Raji (cell line): Measurements from ENCODE around the gene SLC24A3.

Experiments used
- POLR2A ChIP-seq: IDR thresholded peaks from 2 replicates; pipeline ENCODE4 v1.6.1; 2011; ENCODE audit warnings: low read depth, low read length, control low read depth; ENCODE audit not compliant: insufficient read depth

The SLC24A3 gene

DNA sequence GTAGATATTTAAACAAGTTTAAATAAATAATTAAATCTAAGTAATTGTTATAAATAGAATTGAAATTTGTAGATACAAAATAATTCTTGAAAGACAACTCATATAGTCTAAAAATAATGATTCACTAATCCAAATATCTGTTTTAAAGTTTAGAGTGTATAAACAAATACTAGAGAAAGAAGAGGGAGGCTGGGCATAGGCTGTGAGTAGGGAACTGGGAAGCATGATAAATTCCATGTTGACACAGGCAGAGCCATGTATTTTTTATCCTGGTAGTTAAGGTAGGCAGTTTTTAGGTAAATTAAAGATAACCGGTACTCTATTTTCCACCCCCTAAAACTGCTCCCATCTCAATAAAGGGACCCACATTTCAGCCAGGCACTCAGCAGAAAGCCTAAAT lies 534.0 kb downstream of the SLC24A3 start:
- TF ChIP-seq POLR2A, result no peak

- TF ChIP-seq POLR2A, result no peak
Observed at GRCh38 chr20:19747903-19748302, 535.5 kb downstream of the SLC24A3 start.

DNA sequence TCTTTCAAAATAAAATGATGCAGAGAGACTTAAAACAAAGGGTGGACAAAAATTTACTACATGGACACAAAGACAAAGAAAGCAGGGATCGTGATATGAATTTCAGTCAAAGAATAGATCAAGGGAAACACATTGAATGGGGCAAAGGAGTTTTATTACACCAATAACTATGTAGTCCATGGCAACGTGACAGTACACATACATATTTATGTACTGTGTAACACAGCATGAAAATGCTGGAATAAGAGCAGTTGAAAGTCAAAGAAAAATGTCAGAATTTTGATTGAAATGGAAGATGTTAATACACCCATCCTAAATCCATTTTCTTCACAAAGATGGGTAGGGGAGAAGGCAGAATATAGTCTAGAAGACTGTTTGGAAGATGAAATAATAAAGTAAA lies 536.2 kb downstream of the SLC24A3 start:
- TF ChIP-seq POLR2A, result no peak

- no peak for TF ChIP-seq POLR2A
Observed at GRCh38 chr20:19749618-19750071, 537.2 kb downstream of the SLC24A3 start.

DNA sequence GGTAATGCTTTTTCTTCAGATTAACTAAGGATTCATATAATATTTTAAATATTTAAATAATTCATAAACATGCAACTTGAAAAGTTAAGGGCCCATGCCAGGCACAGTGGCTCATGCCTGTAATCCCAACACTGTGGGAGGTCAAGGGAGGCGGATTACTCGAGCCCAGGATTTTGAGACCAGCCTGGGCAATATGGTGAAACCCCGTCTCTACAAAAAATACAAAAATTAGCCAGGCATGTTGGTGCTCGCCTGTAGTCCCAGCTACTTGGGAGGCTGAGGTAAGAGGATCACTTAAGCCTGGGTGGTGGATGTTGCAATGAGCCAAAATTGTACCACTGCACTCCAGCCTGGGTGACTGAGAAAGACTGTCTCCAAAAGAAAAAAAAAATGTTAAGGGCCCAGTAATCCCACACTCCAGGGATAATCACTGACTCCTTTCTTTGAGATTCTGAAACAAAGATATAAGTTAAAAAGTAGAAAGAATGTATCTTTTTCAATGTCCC lies 537.7 kb downstream of the SLC24A3 start:
- TF ChIP-seq POLR2A, result no peak

DNA sequence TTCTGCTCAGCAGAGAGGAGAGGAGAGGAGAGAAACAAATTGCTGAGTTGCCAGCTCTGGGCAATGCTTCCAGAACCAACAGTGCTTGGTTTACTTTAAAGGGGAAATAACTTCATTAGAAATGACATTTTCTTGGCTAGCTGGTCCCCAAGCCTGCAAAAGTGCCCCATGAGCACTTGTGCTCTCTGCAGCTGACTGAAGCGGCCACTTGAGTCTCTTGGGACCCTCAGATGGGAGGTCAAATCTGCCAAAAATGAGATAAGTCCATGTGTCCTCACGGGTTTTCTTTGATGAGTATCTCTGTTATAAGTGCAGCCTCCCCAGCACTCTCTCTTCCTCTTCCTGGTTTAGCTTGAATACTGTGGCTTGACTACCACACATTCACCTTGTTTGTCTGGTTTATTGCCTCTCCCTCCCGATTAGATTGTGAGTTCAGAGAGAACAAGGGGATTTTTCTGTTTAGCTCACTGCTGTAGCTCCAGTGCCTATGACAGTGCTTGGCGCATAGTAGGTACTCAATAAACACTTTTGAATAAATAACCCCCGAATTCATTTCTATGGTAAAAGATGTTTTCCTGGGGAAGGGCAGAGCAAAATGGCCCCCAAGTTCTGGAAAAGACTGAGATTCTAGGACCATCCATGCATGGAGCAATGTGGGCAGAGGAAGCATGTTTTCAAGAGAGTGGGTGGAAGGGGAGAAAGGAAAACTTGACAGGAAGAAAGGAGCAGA lies 538.6 kb downstream of the SLC24A3 start:
- TF ChIP-seq POLR2A, result no peak

GRCh38 chr20:19756761-19757486 lies 544.5 kb downstream of the SLC24A3 start:
- TF ChIP-seq POLR2A, result no peak

- TF ChIP-seq POLR2A, result no peak
Observed at GRCh38 chr20:19757487-19758132, 545.2 kb downstream of the SLC24A3 start.

GRCh38 chr20:19758133-19758500 lies 545.7 kb downstream of the SLC24A3 start, which contains the start of gene RIN2:
Gene RIN2 (plus strand): TSS chr20:19758258. CDS start chr20:19889602, 131,344 bp downstream.
- no peak for TF ChIP-seq POLR2A

DNA sequence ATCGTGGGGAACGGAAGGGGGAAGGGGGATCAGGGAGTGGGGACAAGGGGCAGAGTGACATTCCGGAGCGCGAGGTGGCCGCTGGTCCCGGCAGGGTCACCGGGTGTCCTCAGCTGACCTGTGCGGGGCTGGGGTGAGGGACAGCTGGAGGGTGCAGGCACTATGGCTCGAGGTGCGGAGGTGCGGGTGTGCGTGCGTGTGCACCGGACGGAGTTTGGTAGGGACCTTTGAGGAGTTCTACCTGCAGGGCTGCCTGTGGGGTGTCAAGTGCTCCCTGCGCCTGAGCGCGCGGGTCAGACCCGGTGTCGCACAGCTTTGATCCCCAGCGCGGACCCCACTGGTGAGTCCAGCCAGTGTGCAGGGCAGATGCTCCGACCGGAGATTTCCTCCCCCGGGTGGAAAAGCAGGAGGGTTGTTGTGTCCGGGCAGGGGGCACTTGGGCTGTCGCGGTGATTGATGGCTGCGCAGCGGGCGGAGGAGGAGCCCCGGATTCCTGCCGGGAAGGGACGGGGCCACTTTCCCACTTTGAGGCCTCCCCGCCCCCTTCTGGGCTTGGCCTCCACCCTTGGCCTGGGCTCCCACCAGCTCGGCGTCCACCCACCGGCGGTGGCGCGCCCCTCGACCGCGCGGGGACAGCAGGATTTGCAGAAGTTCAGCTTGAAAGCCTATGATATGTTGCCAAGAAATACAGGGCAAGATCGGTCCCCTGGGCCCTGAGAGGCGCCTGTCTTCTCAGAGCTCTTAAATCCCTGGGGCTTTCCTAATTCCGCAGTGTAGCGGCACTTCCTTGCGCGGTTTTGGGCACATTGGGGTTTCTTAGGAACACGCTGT lies 546.3 kb downstream of the SLC24A3 start:
- TF ChIP-seq POLR2A, result no peak

DNA sequence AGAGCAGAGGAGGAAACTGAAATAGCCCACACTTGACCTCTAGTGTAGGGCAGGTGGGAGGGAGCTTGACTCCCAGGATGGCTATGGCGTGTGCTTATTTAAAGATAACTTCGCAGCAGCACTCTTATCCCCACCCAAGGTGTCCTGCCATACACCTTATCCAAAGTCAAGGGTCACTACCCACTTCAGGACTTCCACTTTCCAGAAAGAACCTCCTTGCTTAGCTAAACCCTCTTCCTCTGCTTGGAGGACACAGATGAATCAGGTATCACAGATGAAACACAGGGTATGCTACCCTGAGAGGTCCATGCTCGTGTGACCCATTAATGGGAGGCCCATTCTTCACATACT lies 547.9 kb downstream of the SLC24A3 start:
- no peak for TF ChIP-seq POLR2A

GRCh38 chr20:19761326-19761725 lies 548.9 kb downstream of the SLC24A3 start:
- TF ChIP-seq POLR2A, result no peak

- no peak for TF ChIP-seq POLR2A
Observed at GRCh38 chr20:19761841-19762240, 549.4 kb downstream of the SLC24A3 start.

GRCh38 chr20:19764207-19764606 lies 551.8 kb downstream of the SLC24A3 start:
- TF ChIP-seq POLR2A, result no peak

- TF ChIP-seq POLR2A, result no peak
Observed at GRCh38 chr20:19765266-19765665, 552.8 kb downstream of the SLC24A3 start.
